GM13976 (cell line): ENCODE measurements around the gene COX7A1.
"Not testable (repeated sequence)": the region's sequence is repeated elsewhere in the genome, so short reads cannot be mapped to it uniquely, and the experiment has no call there.

ENCODE experiments used
- DNase-seq: peaks from one replicate; pipeline ENCODE4 v3.0.0; 2012; ENCODE audit warnings: low spot score
- in situ Hi-C: fragments of 300-500 bp; cut with MboI; formaldehyde crosslinking; loops from one replicate; pipeline ENCODE4 v1.12.0; 2022; ENCODE audit warnings: low sequenced_read_pairs, mixed read lengths, inconsistent platforms; ENCODE audit not compliant: unreplicated experiment
- TF ChIP-seq, protein P1 (sequence below): IDR thresholded peaks from 2 replicates; pipeline ENCODE4 v1.5.1; 2012; ENCODE audit warnings: borderline replicate concordance, mild to moderate bottlenecking; ENCODE audit not compliant: insufficient read depth; ENCODE audit errors: extremely low read depth, missing control alignments, control extremely low read depth

Gene COX7A1

GRCh38 chr19:36152352-36153091 lies at the start of gene COX7A1:
TSS of gene COX7A1 (minus strand) at chr19:36152447. CDS start at chr19:36152407, 40 bp downstream.
- in situ Hi-C loops: no loop called here
- DNase-seq: no peak
- TF ChIP-seq, protein P1, sequence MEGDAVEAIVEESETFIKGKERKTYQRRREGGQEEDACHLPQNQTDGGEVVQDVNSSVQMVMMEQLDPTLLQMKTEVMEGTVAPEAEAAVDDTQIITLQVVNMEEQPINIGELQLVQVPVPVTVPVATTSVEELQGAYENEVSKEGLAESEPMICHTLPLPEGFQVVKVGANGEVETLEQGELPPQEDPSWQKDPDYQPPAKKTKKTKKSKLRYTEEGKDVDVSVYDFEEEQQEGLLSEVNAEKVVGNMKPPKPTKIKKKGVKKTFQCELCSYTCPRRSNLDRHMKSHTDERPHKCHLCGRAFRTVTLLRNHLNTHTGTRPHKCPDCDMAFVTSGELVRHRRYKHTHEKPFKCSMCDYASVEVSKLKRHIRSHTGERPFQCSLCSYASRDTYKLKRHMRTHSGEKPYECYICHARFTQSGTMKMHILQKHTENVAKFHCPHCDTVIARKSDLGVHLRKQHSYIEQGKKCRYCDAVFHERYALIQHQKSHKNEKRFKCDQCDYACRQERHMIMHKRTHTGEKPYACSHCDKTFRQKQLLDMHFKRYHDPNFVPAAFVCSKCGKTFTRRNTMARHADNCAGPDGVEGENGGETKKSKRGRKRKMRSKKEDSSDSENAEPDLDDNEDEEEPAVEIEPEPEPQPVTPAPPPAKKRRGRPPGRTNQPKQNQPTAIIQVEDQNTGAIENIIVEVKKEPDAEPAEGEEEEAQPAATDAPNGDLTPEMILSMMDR: no peak

- TF ChIP-seq, protein P1: no peak
- DNase-seq: no peak
- in situ Hi-C loops: loop anchor here (25.0 kb wide), 1 partner anchor 286 kb away; the partner anchor contains the start of gene ZNF566
These were observed 49.4 kb upstream of the COX7A1 start for GRCh38 chr19:36201684-36202083.

DNA sequence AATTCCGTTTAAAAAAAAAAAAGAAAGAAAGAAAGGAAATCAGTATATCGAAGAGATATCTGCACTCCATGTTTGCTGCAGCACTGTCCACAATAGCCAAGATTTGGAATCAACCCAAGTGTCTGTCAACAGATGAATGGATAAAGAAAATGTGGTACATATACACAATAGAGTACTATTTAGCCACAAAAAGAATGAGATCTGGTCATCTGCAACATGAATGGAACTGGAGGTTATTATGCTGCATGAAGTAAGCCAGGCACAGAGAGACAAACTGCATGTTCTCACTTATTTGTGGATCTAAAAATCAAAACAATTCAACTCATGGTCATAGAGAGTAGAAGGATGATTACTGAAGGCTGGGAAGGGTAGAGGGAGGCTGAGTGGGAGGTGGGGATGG lies 45.9 kb upstream of the COX7A1 start:
- in situ Hi-C loops: no loop called here
- no peak for DNase-seq

GRCh38 chr19:36196249-36196648 lies 44.0 kb upstream of the COX7A1 start:
- no peak for DNase-seq
- TF ChIP-seq, protein P1: no peak
- in situ Hi-C loops: no loop called here

More for the DNA sequence above, 45.9 kb upstream of the COX7A1 start:
- TF ChIP-seq, protein P1: no peak

DNA sequence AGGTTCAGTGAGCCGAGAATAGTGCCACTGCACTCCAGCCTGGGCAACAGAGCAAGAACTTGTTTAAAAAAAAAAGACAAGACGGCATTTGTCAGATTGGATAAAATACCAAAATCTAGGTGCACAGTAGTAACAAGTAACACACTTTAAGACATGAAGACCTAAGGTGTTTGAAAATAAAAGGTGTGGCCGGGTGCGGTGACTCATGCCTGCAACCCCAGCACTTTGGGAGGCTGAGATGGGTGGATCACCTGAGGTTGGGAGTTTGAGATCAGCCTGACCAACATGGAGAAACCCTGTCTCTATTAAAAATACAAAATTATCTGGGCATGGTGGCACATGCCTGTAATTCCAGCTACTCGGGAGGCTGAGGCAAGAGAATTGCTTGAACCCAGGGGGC lies 34.5 kb upstream of the COX7A1 start:
- DNase-seq, in situ Hi-C loops: not testable (repeated sequence)

DNA sequence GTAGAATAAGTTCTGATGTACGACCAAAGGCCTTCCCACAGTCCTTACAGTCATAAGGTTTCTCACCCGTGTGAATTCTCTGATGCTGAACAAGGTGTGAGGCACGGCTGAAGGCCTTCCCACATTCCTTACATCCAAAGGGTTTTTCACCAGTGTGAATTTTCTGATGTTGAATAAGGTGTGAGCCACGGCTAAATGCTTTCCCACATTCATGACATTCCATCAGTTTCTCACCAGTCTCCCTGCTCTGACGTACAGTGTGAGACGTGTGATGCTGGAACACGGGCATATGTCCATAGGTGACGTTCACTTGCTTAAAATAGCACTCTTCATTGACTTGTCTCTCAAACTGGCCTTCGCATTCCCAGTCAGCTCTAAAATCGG lies 31.0 kb upstream of the COX7A1 start:
- in situ Hi-C loops: no loop called here
- DNase-seq: no peak
- TF ChIP-seq, protein P1: no peak

GRCh38 chr19:36182612-36183244 lies 30.5 kb upstream of the COX7A1 start:
- in situ Hi-C loops: no loop called here
- DNase-seq: no peak
- TF ChIP-seq, protein P1: no peak

GRCh38 chr19:36179077-36179476 lies 26.8 kb upstream of the COX7A1 start:
- in situ Hi-C loops, DNase-seq: not testable (repeated sequence)

DNA sequence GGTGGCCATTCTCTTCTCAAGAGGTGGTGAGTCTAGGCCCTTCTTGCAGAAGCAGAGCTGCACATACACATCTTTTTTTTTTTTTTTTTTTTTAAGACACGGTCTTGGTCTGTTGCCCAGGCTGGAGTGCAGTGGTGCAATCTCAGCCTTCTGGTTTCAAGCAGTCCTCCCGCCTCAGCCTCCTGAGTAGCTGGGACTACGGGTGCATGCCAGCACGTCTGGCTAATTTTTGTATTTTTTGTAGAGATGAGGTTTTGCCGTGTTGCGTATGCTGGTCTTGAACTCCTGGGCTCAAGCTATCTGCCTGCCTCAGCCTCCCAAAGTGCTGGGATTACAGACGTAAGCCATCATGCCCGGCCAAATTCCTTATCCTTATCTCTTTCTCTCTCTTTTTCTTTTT lies 21.6 kb upstream of the COX7A1 start:
- DNase-seq, in situ Hi-C loops: not testable (repeated sequence)
